ENCODE data around the gene AFF3.

The AFF3 gene

DNA sequence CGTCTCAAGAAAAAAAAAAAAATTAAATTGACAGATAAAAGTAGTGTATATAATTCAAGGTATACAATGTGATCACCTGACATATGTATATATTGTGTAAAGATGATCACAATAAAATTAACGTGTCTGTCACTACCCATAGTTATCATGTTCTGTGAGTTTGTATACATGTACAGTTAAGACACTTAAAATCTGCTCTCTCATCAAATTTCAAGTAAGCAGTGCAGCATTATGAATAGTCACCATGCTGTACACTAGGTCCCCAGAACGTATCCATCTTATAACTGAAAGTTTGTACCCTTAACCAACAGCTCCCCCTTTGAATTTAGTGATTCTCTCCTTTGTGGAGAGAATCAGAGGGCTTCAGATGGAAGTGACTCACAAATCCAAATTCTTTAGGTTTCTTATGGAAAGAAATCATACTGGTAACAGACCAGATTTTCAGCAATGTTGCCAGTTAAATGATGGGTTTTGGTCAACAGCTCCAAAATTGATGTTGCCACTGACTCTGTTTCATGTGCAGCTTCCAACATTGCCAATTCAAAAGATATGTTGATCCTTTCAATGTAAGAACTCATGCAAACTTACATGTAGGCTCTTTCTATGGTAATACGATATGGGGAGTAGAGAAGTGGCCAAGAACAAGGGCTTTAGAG, 281.5 kb downstream of the AFF3 start:
- DNase-seq (ENCODE audit: low read depth, low spot score) = no peak

DNA sequence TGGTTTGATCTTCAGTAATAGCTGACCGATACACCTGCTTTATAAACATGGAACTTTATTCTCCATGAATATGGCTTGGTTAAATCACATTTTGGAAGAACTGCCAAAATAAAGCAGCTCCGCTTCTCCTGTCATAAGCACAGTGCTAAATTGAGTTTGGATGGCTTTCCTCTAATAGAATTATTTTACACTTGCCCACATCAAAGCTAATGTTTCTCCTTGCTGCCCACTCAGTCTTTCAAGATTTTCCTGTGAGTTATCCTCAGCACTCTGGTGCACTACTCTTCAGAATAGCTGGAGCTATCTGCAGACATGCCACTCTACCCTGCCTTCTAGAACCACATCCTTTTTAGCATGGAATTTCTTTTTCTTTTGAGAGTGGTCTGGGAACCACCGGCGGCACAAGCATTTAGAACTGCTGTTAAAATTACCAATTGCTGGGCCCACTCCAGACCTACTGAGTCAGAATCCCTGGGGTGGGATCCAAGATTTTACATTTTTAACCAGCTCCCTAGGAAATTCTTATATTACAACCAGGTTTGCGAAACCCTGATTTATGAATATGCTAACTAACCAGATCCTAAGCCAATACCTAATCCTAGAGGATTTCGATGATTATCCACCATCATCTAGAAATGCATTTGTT, 283.3 kb downstream of the AFF3 start:
- DNase-seq (ENCODE audit: low read depth, low spot score) = no peak

DNA sequence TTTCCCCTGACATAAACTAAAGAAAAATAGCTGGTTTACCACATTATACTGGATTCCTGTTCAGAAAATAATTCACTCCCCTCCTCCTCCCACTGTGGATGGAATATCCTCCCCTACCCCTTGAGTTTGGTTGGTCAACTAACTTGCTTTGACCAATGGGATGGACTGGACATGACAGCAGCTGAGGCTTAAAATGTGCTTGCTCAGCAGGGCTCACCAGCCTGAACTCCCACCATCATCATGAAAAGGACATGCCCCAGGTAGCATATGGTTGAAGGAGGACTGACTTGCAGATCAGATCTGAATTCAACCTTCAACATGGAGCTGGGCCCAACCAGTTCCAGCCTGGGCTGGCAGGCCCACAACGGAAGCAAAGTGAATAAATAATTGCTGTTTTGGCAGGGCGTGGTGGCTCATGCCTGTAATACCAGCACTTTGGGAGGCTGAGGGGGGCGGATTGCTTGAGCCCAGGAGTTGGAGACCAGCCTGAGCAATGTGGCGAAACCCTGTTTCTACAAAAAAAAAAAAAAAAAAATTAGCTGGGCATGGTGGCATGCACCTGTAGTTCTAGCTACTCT, 284.4 kb downstream of the AFF3 start:
- DNase-seq (ENCODE audit: low read depth, low spot score) = no peak

DNA sequence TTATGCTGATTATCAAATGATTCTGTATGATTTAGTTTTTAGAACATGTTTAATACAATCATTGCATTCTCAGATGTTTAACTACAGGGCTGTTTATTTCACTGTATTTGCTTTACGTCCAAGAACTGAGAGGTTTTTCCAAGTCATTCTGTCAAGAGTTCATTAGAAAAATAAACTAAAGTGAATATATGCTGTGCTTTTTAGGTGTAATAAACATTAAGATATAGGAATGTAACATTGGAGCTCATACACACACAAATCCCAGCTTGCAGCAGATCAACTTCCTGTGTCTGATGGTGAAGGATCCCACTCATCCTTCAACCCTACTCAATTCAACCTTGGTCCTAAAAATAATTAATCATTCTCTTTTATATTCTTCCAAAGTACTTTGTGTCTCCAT, 285.0 kb downstream of the AFF3 start:
- no peak for DNase-seq (ENCODE audit: low read depth, low spot score)

DNA sequence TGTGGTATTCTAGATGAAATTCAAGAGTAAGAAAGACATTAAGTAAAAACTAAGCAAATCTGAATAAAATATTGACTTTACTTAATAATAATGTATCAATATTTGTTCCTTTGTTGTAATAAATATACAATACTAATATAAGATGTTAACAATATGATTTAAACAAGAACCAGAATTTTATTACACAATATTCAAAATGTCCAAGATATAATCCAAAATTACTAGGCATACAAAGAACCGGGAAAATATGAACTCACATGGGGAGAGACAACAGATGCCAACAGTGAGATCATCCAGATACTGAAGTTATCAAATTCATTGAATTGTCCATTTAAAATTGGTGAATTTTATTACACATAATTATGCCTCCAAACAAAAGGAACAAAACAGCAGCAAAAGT, 286.3 kb downstream of the AFF3 start:
- DNase-seq (ENCODE audit: low read depth, low spot score) = no peak

DNA sequence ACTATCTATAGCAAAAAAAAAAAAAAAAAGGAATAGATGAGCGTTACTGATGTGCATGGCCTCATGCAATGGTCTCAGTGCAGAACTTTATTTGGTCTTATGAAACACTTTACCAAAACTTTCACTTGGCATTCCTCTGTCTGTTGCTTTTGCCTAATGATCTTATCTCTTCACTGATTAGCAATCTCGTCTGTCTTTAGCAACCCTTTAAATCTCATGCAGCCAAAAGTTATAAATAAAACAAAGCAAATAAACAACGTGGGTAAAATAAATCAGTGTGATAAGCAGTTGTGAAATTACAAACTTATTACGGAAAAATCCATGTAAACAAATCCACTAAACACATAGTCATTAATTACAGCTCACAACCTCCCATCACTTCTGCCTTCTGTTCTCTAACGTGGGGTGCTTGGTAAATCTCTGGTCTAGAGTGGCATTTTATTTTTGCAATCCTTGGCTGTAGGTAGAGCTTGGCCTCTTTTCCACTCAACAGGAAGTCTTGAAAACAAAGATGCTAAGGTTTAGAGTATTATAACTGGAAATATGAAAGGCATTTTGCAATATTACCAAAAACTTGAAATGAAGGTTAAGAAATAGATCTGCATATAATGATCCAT, 288.0 kb downstream of the AFF3 start:
- no peak for DNase-seq (ENCODE audit: low read depth, low spot score)

DNA sequence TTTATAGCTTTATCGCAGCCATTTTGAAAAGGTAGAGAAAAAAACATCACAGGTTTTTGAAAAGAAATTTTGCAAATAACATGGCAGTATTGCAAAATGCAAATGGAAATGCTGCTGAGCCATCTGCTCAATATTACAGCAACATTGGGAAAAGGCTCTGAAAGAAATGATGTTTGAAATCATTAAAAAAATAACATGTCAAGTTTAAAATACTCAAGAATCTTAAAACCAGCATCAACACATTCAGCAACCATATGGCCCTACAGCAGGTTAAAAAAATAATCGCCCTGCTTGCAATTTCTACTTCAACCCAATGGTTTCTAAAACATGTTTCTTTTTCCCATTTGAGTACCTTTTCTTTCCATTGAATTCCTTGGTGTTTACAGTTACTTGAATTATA, 289.4 kb downstream of the AFF3 start:
- DNase-seq (ENCODE audit: low read depth, low spot score) = no peak

DNA sequence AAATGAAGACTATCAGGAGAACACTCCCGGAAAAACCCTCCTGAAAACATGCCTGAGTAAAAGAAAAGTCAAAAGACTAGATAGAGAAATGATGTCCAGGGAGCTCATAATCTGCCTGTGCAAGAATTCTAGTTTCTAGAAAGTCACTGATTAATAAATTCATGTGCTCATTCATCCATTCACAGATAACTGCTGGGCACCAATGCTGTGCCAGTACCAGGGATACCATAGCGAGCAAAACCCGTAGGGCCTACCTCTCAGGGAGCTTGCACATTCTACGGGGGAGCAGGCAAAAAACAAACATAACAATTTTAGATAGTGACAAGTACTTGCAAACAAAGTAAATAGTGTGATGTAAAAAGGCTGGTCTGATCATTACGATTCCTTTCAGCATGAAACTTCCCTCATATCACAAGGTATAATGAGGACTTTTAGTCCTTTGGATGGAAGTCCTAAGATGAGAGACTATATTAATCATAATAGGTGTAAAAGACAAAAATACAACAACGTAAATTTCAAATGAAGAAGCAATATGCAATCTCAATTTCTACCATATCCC, 289.9 kb downstream of the AFF3 start:
- no peak for DNase-seq (ENCODE audit: low read depth, low spot score)

DNA sequence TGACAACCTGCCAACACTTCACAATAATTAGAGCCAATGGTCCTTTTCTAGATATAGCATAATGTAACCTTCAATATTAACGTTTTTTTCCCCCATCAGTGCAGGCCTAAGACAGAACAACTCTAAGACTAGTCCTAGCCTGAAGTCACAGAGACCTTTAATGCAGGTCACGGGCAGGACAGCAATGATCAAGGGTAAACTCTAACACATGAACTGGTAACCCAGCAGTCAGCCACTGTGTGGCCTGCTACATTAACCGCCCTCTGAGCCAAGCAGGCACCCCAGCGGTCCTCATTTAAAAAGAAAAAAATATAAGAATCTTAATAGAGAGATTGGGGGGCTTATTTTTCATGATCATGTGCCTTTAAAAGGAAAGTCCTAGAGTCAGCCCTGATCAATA, 290.6 kb downstream of the AFF3 start:
- DNase-seq (ENCODE audit: low read depth, low spot score) = no peak

DNA sequence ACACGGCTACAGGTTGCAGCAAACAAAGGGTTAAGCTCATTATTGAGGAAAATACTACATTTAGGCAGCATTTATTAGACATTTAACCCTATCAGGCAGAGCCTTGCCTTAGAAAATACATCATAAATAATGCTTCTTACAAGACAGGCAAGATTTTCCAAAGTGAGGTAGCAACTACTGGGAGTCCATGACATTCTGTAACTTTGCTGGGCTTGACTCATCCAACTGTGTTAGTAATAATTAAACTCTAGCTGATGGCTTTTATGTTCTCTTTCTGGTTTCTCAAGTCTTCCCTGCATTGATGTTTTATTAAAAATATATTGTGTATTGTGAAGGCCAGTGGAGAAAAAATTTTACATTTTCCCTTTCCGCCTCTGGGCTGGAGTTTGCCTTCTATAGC, 291.3 kb downstream of the AFF3 start:
- no peak for DNase-seq (ENCODE audit: low read depth, low spot score)

DNA sequence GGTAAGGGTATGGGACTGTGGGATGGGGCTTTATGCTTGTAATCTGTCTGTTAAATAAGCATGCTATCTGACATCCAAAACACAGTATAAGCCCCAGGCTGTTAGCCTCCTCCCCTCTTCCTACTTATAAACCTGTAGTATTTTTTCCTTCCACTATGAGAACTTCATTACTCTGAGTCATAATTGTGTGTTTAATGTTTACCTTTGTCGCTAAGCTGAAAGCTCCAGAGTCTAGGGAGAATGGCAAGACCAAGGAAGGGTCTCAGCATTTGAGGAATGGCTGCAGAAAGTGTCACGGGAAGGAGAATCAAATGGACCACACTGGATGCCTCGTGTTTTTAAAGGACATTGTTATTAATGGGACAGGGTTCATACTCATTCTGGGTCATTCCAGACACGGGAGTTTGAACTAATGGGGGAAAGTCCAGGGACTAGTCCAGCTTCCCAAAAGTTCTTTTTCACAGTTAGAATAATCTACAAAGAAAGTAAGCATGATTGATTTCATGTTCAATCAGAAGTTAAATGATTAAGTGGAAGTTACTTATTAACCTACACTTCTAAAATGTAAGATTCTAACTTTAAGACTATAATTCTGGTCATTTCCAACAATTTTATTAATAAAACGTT, 292.2 kb downstream of the AFF3 start:
- no peak for DNase-seq (ENCODE audit: low read depth, low spot score)

DNA sequence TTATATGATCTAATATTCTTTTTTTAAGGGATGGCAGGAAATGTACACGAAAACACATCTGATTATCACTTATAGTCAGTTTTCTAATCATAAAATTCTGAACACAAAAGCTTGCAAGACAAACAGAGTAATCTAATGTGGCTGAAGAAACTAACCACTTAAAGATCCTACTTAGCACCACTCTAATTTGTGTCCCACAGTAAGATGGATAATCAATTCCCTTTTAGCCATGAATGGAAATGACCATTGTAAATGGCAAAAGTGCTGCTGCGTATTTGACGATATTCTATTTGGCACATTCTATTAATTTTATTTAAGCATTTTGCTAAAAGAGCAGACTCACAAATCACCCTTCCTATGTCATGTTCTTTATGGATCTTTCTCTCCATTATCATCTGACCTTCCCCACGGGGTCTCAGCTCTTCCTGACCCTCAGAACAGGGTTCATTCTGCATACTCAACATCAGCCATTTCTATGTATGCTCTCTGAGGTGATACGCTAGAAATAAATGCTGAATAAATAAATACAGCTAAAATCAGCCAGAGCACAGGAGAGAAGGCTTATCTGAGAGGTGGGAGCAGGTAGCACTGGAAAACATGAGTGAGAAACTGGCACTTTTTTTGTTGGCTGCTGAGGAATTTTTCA, 295.8 kb downstream of the AFF3 start:
- no peak for DNase-seq (ENCODE audit: low read depth, low spot score)

DNA sequence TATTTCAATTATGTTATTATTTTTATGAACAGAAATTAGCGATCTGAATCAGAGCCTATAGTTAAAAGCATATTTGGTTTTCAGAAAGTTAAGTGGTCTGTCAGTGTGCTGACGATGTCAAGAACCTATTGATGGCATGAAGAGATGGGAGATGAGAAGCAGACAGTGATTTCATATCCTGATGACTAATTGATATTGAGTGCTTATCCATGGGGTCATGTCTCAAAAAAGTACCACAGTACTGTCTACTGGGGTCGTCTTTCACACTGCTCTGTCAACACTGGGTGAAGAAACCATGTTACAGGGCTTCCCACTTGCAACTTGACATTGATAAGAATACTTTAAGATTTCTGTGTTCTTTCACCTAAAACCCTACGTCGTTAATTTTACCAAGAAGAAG, 297.1 kb downstream of the AFF3 start:
- no peak for DNase-seq (ENCODE audit: low read depth, low spot score)

DNA sequence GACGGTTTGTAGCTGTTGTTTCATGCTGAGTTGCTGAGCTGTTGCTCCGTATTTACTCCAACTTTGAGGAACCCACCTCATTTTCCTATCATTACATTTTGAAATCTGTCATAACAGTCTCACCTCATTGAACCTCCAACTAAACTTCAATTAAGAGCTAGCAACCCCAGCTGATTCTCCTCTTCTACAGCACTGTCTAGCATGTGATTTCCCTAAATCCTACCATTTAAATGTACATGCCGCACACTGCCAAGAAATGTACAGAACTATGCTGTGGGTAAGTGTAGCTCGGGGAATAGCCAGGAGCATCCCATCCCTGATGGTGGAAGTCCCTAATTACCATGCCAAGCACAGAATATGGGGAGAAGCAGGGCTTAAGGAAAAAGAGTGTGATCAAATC, 299.9 kb downstream of the AFF3 start:
- no peak for DNase-seq (ENCODE audit: low read depth, low spot score)

DNA sequence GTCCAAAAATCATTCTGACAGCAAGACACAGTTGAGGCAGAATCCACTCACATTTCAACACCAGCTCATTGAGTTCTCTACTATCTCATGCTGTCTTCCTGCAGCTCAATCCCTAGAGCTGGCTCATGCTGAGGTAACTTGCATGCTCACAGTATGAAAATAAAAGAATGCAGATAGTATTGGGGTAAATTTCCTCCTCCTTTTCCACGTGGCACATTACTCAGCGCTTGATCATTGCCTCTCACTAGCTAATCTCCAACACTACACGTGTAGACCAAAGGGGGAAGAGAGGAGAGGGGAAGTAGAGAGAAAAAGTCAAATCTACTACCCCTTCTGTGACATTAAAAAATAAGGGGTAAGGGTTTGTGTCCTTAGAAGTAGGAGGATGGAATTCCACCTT, 300.6 kb downstream of the AFF3 start:
- DNase-seq (ENCODE audit: low read depth, low spot score) = no peak

DNA sequence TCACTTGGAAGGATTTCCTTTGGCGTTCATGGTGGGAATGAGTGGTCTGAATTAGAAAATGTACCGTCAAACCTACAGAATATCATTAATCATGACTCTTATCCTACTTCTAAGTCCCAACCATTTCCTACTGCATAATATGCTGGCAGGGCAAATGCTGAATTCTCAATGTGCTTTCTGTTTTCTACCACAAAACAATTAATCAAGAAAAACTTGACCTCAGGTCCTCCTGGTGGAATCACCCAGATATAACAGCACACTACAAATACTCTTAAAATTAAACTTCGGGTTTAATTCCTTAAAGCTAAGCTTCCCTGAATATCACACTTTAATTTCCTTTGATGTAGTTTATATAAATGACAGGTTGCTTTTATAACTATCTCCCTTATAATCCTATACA, 301.6 kb downstream of the AFF3 start:
- DNase-seq (ENCODE audit: low read depth, low spot score) = no peak

DNA sequence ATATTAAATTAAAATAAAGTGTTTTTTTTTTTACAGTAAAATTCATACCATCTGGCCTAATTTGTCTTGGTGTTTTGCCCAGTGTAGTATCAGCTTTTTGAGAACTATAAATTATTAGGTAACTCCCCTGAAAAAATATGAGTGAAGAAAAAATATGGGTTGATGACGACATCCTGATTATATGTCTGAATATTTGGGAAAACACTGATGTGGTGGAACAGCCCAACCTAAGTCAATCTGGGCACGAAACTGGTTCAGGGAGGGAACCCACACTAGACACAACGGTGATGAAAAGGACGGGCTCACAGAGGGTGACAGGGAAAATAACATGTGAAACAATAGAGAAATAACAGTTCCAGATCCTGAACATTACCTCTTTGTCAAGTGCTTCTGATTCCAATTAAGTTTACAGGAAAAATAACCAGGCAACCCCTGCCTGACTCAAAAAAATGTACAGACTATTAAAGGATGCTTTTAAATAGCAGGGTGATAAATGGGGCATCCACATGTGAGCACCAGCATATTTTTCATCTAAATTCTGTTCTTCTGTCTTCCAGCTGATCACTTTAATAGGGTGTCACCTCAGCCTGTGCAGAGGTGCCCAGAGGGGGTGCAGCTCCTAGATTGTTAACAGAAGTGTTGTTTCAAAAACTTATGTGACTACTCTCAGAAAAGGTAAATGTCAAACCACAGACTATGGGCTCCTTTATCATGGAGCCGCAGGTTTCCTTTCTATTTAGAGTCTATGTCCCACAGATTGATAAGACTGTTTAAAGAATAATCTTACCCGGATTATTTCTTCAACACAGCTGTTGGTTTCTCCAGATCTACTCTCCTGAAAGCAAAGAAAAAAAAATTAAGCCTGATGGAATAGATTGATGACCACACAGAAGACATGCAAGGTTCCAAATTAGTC, 305.4 kb downstream of the AFF3 start:
- DNase-seq (ENCODE audit: low read depth, low spot score) = no peak

DNA sequence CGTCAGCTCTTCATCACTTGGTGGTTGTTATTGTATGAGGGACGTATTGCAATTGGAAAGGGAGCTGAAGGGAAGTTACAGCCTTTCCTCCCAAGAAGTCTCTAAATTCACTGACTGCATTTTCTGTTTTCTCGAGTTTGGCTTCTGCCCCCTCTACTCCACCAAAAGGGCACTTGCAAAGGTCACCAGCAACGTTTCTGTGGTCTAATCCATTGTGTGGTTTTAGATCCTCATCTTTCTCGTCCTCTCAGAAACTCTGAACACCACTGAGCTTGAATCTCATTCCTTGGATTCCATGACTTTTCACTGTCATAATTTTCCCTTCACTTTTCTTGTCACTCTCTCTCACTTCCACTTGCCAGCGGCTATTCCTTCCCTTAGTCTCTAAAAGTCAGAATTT, 308.0 kb downstream of the AFF3 start:
- no peak for DNase-seq (ENCODE audit: low read depth, low spot score)

DNA sequence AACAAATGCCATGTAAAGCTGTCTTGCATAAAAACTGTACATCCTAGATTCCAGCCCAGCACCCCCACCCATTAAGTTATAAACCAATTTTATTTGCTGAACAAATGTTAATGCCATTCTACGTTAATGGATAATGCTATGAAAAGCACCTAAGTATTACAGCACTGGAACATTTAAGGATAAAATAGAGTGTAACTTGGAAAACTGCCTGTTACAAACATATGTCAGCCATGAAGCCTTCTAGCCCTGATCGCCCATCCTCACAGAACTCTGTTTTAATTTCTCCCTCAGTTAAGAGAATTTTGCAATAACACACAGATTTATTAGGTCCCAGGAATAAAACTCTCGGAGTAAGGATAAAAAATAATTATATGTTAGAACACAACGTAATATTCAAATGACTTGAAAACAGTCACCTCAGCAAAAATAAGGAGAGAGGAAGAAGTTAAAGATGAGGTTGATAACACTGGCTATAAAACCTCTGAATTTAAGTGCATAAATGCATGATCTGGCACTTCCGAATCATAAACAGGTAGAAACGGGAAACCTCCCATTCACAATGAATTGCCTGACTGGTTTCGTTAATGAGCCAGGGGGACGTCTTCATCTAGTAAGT, 308.7 kb downstream of the AFF3 start:
- DNase-seq (ENCODE audit: low read depth, low spot score) = no peak

DNA sequence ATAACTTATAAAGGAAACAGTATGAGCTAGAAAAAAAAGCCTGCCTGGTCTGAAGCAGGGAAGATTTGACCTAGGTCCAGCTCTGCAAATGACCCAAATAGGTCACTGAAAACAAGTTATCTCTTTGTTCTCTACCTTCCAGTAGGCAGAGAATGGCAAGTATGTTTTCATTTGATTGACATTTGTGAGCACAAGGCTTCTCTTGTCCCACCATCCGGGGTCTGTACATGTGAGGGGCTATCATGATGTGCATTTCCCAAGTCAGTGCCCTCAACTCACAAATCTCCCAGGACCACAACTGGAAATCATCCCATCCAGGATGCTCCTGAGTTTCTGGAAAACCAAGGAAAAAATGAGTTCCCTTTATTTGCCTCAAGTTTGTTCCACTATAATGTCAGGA, 309.5 kb downstream of the AFF3 start:
- DNase-seq (ENCODE audit: low read depth, low spot score) = no peak
